HCT116 (cell line): ENCODE results near the gene RHBDF2. TPM values are rescaled to one million over a fixed set of nuclear protein-coding genes. Genes with fewer than 3 reads are reported as not detected.

ENCODE experiments used
- ATAC-seq: fragments of 200-7000 bp; cut with Tn5 transposase; 2 replicates; pipeline ENCODE4 v1.9.1; 2020; ENCODE audit warnings: mild to moderate bottlenecking, moderate library complexity
- BruUV-seq: library from RNA; stranded (reverse); fragments of 400-500 nt; replicated peaks from 2 replicates; lab custom pipeline; 2021; lab: Mats Ljungman, UMichigan
- CTCF ChIA-PET: fragments of 300-600 bp; sonication (Branson Sonifier 250); formaldehyde crosslinking; loops from one replicate; lab custom pipeline; 2021; ENCODE audit warnings: antibody characterized with exemption; lab: Charles Lee
- POLR2A ChIA-PET: fragments of 300-600, 350-600 bp; sonication (Branson Sonifier 250); formaldehyde crosslinking; loops from one replicate; lab custom pipeline; 2021; ENCODE audit warnings: antibody characterized with exemption; lab: Charles Lee
- RAD21 ChIA-PET, 2 experiments: fragments of 300-600 bp; sonication (Branson Sonifier 250); formaldehyde crosslinking; loops; one replicate each; lab custom pipeline; 2023; ENCODE audit warnings: low total read pairs in 2 of 2; ENCODE audit not compliant: uncharacterized antibody in 2 of 2, unreplicated experiment in 2 of 2, low non-redundant PET in 1 of 2; lab: Charles Lee
- DNase-seq: peaks from one replicate; pipeline ENCODE4 v3.0.0-alpha.2; 2010; ENCODE audit warnings: low read depth, low spot score
- H2AFZ ChIP-seq: fragments of 200-600 bp; shearing (Covaris generic), sonication (generic); 2 replicates; pipeline ENCODE4 v1.6.1; 2017; ENCODE audit warnings: low read depth, mixed run types, mixed read lengths, antibody characterized with exemption, low read length; ENCODE audit not compliant: poor library complexity, severe bottlenecking
- H3K27ac ChIP-seq: 2 replicates; pipeline ENCODE4 v1.5.1; 2012; ENCODE audit warnings: low read depth, low read length
- H3K27me3 ChIP-seq: fragments of 200-600 bp; sonication (generic); 2 replicates; pipeline ENCODE4 v1.6.1; 2016; ENCODE audit warnings: mixed run types, low read length, mixed read lengths; ENCODE audit not compliant: insufficient read depth
- H3K36me3 ChIP-seq, 2 experiments: fragments of 200-500 bp in 1 of 2; fragments of 200-600 bp in 1 of 2; sonication (Bioruptor generic) in 1 of 2; sonication (generic) in 1 of 2; 2 replicates each; pipeline versions ENCODE4 v1.5.1 to v1.6.1; 2014 to 2016; ENCODE audit warnings: low read length in 2 of 2, inconsistent platforms in 1 of 2, mixed read lengths in 1 of 2, mixed run types in 1 of 2; ENCODE audit not compliant: insufficient read depth in 2 of 2, control insufficient read depth in 1 of 2
- H3K4me1 ChIP-seq, 2 experiments: fragments of 200-600 bp in 1 of 2; sonication (generic) in 1 of 2; 2 replicates each; pipeline versions ENCODE4 v1.5.1 to v1.6.1; 2012 to 2017; ENCODE audit warnings: low read length in 2 of 2, inconsistent platforms in 1 of 2, mild to moderate bottlenecking in 1 of 2, mixed read lengths in 1 of 2, mixed run types in 1 of 2, moderate library complexity in 1 of 2; ENCODE audit not compliant: insufficient read depth in 2 of 2, control insufficient read depth in 1 of 2
- H3K4me2 ChIP-seq: fragments of 200-600 bp; sonication (generic); 2 replicates; pipeline ENCODE4 v1.6.1; 2017; ENCODE audit warnings: mixed run types, low read length, mixed read lengths
- H3K4me3 ChIP-seq, 2 experiments: fragments of 200-600 bp in 1 of 2; sonication (generic) in 1 of 2; replicated peaks in 1 of 2; 2 replicates each; pipeline ENCODE4 v1.5.1; 2011 to 2016; ENCODE audit warnings: low read length in 2 of 2, control low read depth in 1 of 2, low read depth in 1 of 2, mild to moderate bottlenecking in 1 of 2, mixed read lengths in 1 of 2, mixed run types in 1 of 2
- H3K79me2 ChIP-seq: fragments of 200-600 bp; sonication (generic); 2 replicates; pipeline ENCODE4 v1.6.1; 2017; ENCODE audit warnings: mild to moderate bottlenecking, mixed run types, low read length, moderate library complexity, mixed read lengths; ENCODE audit not compliant: insufficient read depth
- H3K9ac ChIP-seq: fragments of 200-600 bp; sonication (generic); 2 replicates; pipeline ENCODE4 v1.6.1; 2016; ENCODE audit warnings: low read length, mixed read lengths
- H3K9me2 ChIP-seq: fragments of 200-600 bp; sonication (generic), shearing (Covaris generic); 2 replicates; pipeline ENCODE4 v1.6.1; 2017; ENCODE audit warnings: mixed run types, mild to moderate bottlenecking, moderate library complexity; ENCODE audit not compliant: insufficient read depth
- H3K9me3 ChIP-seq, 2 experiments: fragments of 200-500 bp in 1 of 2; fragments of 200-600 bp in 1 of 2; sonication (Bioruptor generic) in 1 of 2; sonication (generic) in 1 of 2; 2 replicates each; pipeline ENCODE4 v1.6.1; 2014 to 2017; ENCODE audit warnings: low read length in 2 of 2, mixed read lengths in 2 of 2, inconsistent platforms in 1 of 2, low read depth in 1 of 2, mild to moderate bottlenecking in 1 of 2, mixed run types in 1 of 2, moderate library complexity in 1 of 2; ENCODE audit not compliant: control insufficient read depth in 1 of 2, insufficient read depth in 1 of 2
- H4K20me1 ChIP-seq: fragments of 200-600 bp; sonication (generic), shearing (Covaris generic); 2 replicates; pipeline ENCODE4 v1.6.1; 2017; ENCODE audit warnings: mixed run types, mild to moderate bottlenecking, moderate library complexity; ENCODE audit not compliant: insufficient read depth
- CEBPB ChIP-seq: IDR thresholded peaks from 2 replicates; pipeline ENCODE4 v1.6.1; 2012; ENCODE audit warnings: low read depth
- ELF1 ChIP-seq: IDR thresholded peaks from 2 replicates; pipeline ENCODE4 v1.6.1; 2012; ENCODE audit warnings: low read depth, borderline replicate concordance
- FOSL1 ChIP-seq: IDR thresholded peaks from 2 replicates; pipeline ENCODE4 v1.6.1; 2012; ENCODE audit warnings: low read depth
- POLR2AphosphoS5 ChIP-seq: IDR thresholded peaks from 2 replicates; pipeline ENCODE4 v1.6.1; 2011; ENCODE audit warnings: mild to moderate bottlenecking, low read depth, low read length, moderate library complexity
- RAD21 ChIP-seq: IDR thresholded peaks from 2 replicates; pipeline ENCODE4 v1.6.1; 2012; ENCODE audit warnings: low read depth, mild to moderate bottlenecking
- SIN3A ChIP-seq: IDR thresholded peaks from 2 replicates; pipeline ENCODE4 v1.6.1; 2012; ENCODE audit warnings: low read depth
- TCF7L2 ChIP-seq: IDR thresholded peaks from 2 replicates; pipeline ENCODE4 v1.7.0; 2011; ENCODE audit warnings: borderline replicate concordance, inconsistent platforms; ENCODE audit not compliant: insufficient read depth, insufficient read length; ENCODE audit errors: extremely low read depth
- YY1 ChIP-seq: IDR thresholded peaks from 2 replicates; pipeline ENCODE4 v1.6.1; 2011; ENCODE audit warnings: low read length, low read depth, moderate library complexity, mild to moderate bottlenecking; ENCODE audit not compliant: insufficient replicate concordance; ENCODE audit errors: extremely low read depth
- ZNF274 ChIP-seq: fragments of 200-500 bp; sonication (Bioruptor generic); IDR thresholded peaks from 2 replicates; pipeline ENCODE4 v1.6.1; 2014; ENCODE audit warnings: mild to moderate bottlenecking, low read depth, low read length, inconsistent platforms
- intact Hi-C: fragments of 100-400 bp; cut with micrococcal nuclease; formaldehyde crosslinking; loops from 2 replicates; pipeline ENCODE4 v1.10.0; 2022
- total RNA-seq: library from RNA; stranded (reverse); gene quantifications from one replicate; pipeline ENCODE4 v1.2.1, GENCODE V29; 2021; ENCODE audit not compliant: unreplicated experiment
- TF ChIP-seq, protein P1 (sequence below): IDR thresholded peaks from 2 replicates; pipeline ENCODE4 v1.6.1; 2012

Gene RHBDF2
- total RNA-seq, 1 experiment from 2014 or later, result 61.1 TPM

DNA sequence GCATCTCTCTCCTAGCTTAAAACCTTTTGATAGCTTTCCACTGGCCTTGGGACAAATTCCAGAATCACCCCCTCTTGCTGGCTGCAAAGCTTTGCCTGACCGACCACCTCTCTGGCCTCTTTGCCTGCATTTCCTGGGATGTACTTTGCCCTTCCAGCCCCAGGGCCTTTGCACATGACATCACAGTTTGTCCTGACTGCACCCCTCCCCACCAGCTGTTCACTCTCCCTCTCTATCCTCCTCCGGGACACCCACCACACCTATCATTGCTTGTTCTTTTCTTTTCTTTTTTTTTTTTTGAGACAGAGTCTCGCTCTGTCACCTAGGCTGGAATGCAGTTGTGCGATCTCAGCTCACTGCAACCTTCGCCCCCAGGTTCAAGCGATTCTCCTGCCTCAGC, 25.9 kb downstream of the RHBDF2 start:
- Histone ChIP-seq H3K9me3 (no peaks in the 10 kb centered on the region), H3K79me2 (no peaks in the 10 kb centered on the region), H3K27me3 (no peaks in the 10 kb centered on the region), H3K9ac (no peak overlapping the region), H3K36me3 (peaks cover 18 to 31% of the 10 kb centered on the region in 2 experiments; a peak in 3 of 4 replicates), H3K4me2 (no peak overlapping the region), H2AFZ (no peak overlapping the region), H3K27ac (no peak overlapping the region), H3K4me1 (no peaks in the 10 kb centered on the region), H4K20me1 (no peaks in the 10 kb centered on the region), H3K4me3 (no peak overlapping the region), H3K9me2 (no peaks in the 10 kb centered on the region)
- no TSS peak for BruUV-seq
- ATAC-seq, result no peak
- no peak for DNase-seq
- TF ChIP-seq CEBPB (no peak), SIN3A (no peak), TCF7L2 (no peak)
- TF ChIP-seq, protein P1, sequence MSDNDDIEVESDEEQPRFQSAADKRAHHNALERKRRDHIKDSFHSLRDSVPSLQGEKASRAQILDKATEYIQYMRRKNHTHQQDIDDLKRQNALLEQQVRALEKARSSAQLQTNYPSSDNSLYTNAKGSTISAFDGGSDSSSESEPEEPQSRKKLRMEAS, result no peak
- intact Hi-C loops, result no loop called here
- ChIA-PET POLR2A (interaction anchor here (0.8 kb wide), 1 partner anchor 9 kb away, joined by 3 read pairs; no protein-coding TSS in a partner anchor), CTCF (interaction anchor here (0.8 kb wide), 1 partner anchor 17 kb away, joined by 4 read pairs; no protein-coding TSS in a partner anchor), RAD21 (no interaction called here)

DNA sequence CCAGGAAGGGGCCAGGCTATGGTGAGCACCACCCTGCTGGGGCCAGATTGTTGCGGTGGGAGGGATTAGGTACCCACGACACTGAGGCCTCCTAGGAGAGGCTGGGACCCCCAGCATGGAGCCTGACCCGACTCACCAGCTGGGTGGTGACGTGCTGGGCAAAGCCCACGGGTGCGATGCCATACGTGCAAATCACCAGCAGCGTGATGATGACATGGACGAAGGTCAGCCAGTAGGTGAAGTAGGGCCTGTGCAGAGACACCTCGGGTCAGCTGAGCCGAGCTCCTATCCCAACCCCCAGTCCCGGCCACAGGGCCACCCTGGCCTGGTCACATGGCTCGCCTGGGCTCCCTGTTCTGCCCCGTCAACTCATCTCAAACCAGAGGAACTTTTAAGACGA, 26.3 kb downstream of the RHBDF2 start:
- H3K36me3 ChIP-seq, result peaks cover 18 to 31% of the 10 kb centered on the region in 2 experiments; a peak in 3 of 4 replicates
- H3K79me2 ChIP-seq, result no peaks in the 10 kb centered on the region
- BruUV-seq, result no TSS peak
- DNase-seq, result no peak
- intact Hi-C loops, result no loop called here
- H2AFZ ChIP-seq, result no peak overlapping the region
- H3K4me1 ChIP-seq, result no peaks in the 10 kb centered on the region
- no peaks in the 10 kb centered on the region for H4K20me1 ChIP-seq
- no peaks in the 10 kb centered on the region for H3K27me3 ChIP-seq
- no peak overlapping the region for H3K4me2 ChIP-seq
- ChIA-PET POLR2A (interaction anchor here (0.8 kb wide), 1 partner anchor 10 kb away, joined by 3 read pairs; no protein-coding TSS in a partner anchor), CTCF (interaction anchor here (0.8 kb wide), 1 partner anchor 16 kb away, joined by 4 read pairs; no protein-coding TSS in a partner anchor)
- H3K4me3 ChIP-seq, result no peak overlapping the region
- no peaks in the 10 kb centered on the region for H3K9me3 ChIP-seq
- no peaks in the 10 kb centered on the region for H3K9me2 ChIP-seq
- H3K27ac ChIP-seq, result no peak overlapping the region
- TF ChIP-seq ZNF274 (no peak), POLR2AphosphoS5 (no peak), YY1 (no peak), FOSL1 (no peak), ELF1 (no peak), RAD21 (no peak), TCF7L2 (no peak)
- TF ChIP-seq, all 23 proteins: peak for 0
- ATAC-seq, result no peak
- RAD21 ChIA-PET, result no interaction called here
- H3K9ac ChIP-seq, result no peak overlapping the region
